Ramos (cell line): ENCODE measurements around the gene SMYD3.

Experiments used
- in situ Hi-C: fragments of 300-500 bp; cut with MboI; formaldehyde crosslinking; loops from one replicate; pipeline ENCODE4 v1.14.3; 2022; ENCODE audit warnings: low sequenced_read_pairs; ENCODE audit not compliant: unreplicated experiment

Gene SMYD3

GRCh38 chr1:245873883-245874671, 633.0 kb downstream of the SMYD3 start:
- in situ Hi-C loops, result no loop called here

GRCh38 chr1:245873068-245873467, 634.0 kb downstream of the SMYD3 start:
- in situ Hi-C loops, result no loop called here

- in situ Hi-C loops, result no loop called here
Measured at GRCh38 chr1:245872475-245872874, 634.6 kb downstream of the SMYD3 start.

- in situ Hi-C loops, result no loop called here
Measured at GRCh38 chr1:245871915-245872314, 635.2 kb downstream of the SMYD3 start.

GRCh38 chr1:245871191-245871590, 635.9 kb downstream of the SMYD3 start:
- in situ Hi-C loops, result no loop called here

- in situ Hi-C loops, result no loop called here
Measured at GRCh38 chr1:245870698-245871097, 636.4 kb downstream of the SMYD3 start.

GRCh38 chr1:245869847-245870246, 637.2 kb downstream of the SMYD3 start:
- in situ Hi-C loops, result no loop called here

GRCh38 chr1:245867738-245868137, 639.3 kb downstream of the SMYD3 start:
- in situ Hi-C loops, result no loop called here

GRCh38 chr1:245864872-245865271, 642.2 kb downstream of the SMYD3 start:
- in situ Hi-C loops, result no loop called here

- in situ Hi-C loops, result no loop called here
Measured at GRCh38 chr1:245863566-245864184, 643.4 kb downstream of the SMYD3 start.

GRCh38 chr1:245862812-245863540, 644.1 kb downstream of the SMYD3 start:
- in situ Hi-C loops, result no loop called here

- in situ Hi-C loops, result no loop called here
Measured at GRCh38 chr1:245860657-245861544, 646.2 kb downstream of the SMYD3 start.

- in situ Hi-C loops, result no loop called here
Measured at GRCh38 chr1:245859493-245860114, 647.5 kb downstream of the SMYD3 start.

- in situ Hi-C loops, result no loop called here
Measured at GRCh38 chr1:245858722-245859492, 648.2 kb downstream of the SMYD3 start.

- in situ Hi-C loops, result no loop called here
Measured at GRCh38 chr1:245858022-245858721, 648.9 kb downstream of the SMYD3 start.

GRCh38 chr1:245856944-245857531, 650.0 kb downstream of the SMYD3 start:
- in situ Hi-C loops, result no loop called here

- in situ Hi-C loops, result no loop called here
Measured at GRCh38 chr1:245855846-245856730, 651.0 kb downstream of the SMYD3 start.
